GM23338 (cell line): ENCODE results near the gene SKOR1.

Experiments
- CREB1 ChIP-seq: fragments of 250-450 bp; sonication (Bioruptor Pico); IDR thresholded peaks from 2 replicates; pipeline ENCODE4 v1.5.0; 2020; ENCODE audit warnings: low read depth, mild to moderate bottlenecking, moderate library complexity
- CTCF ChIP-seq, 2 experiments: fragments of 200-600 bp in 1 of 2; sonication (generic) in 1 of 2; conservative IDR thresholded peaks; 2 replicates each; pipeline versions ENCODE4 v1.5.1 to v1.6.1; 2016 to 2017; ENCODE audit warnings: antibody characterized with exemption in 2 of 2, low read depth in 2 of 2, mild to moderate bottlenecking in 2 of 2, moderate library complexity in 1 of 2
- ETS1 ChIP-seq: IDR thresholded peaks from 2 replicates; pipeline ENCODE4 v1.6.1; 2016; ENCODE audit warnings: antibody characterized with exemption
- EZH2 ChIP-seq: fragments of 200-600 bp; sonication (generic); IDR thresholded peaks from one replicate; pipeline ENCODE4 v1.8.0; 2017; ENCODE audit warnings: antibody characterized with exemption, mild to moderate bottlenecking, low read depth; ENCODE audit not compliant: unreplicated experiment
- EZH2phosphoT487 ChIP-seq: fragments of 200-600 bp; sonication (generic); IDR thresholded peaks from one replicate; pipeline ENCODE4 v1.8.1; 2018; ENCODE audit warnings: antibody characterized with exemption; ENCODE audit not compliant: unreplicated experiment
- JUNB ChIP-seq: IDR thresholded peaks from one replicate; pipeline ENCODE4 v1.6.1; 2016; ENCODE audit warnings: antibody characterized with exemption; ENCODE audit not compliant: unreplicated experiment
- NANOG ChIP-seq: IDR thresholded peaks from 2 replicates; pipeline ENCODE4 v1.6.1; 2016; ENCODE audit warnings: antibody characterized with exemption, borderline replicate concordance
- POLR2AphosphoS5 ChIP-seq: IDR thresholded peaks from 2 replicates; pipeline ENCODE4 v1.6.1; 2016; ENCODE audit warnings: antibody characterized with exemption, low read depth
- REST ChIP-seq: IDR thresholded peaks from one replicate; pipeline ENCODE4 v1.6.1; 2018; ENCODE audit warnings: antibody characterized with exemption; ENCODE audit not compliant: unreplicated experiment
- STAT1 ChIP-seq: IDR thresholded peaks from one replicate; pipeline ENCODE4 v1.6.1; 2016; ENCODE audit warnings: antibody characterized with exemption; ENCODE audit not compliant: unreplicated experiment
- ZNF114 ChIP-seq: fragments of 250-450 bp; sonication (Bioruptor Pico); IDR thresholded peaks from 2 replicates; pipeline ENCODE4 v1.5.0; 2020; ENCODE audit warnings: mild to moderate bottlenecking, moderate library complexity
- ZNF331 ChIP-seq: fragments of 250-450 bp; sonication (Bioruptor Pico); IDR thresholded peaks from 2 replicates; pipeline ENCODE4 v1.5.0; 2020; ENCODE audit warnings: low read depth, mild to moderate bottlenecking, moderate library complexity
- ZNF462 ChIP-seq: fragments of 250-450 bp; sonication (Bioruptor Pico); IDR thresholded peaks from 2 replicates; pipeline ENCODE4 v1.5.0; 2020; ENCODE audit warnings: mild to moderate bottlenecking, moderate library complexity

- TF ChIP-seq CTCF (conservative IDR thresholded peaks at IDR 0.05; ENCODE audit: low read depth in 2 of 2) (no peak), POLR2AphosphoS5 (no peak), ETS1 (no peak), STAT1 (no peak), REST (no peak), EZH2phosphoT487 (no peak), EZH2 (peak; percentile 93), CREB1 (CRISPR knock-in tag) (no peak), JUNB (no peak), ZNF331 (CRISPR knock-in tag) (no peak), NANOG (no peak), ZNF462 (no peak), ZNF114 (CRISPR knock-in tag) (no peak)
Observed at GRCh38 chr15:67826717-67827561, 1.6 kb downstream of the SKOR1 start.
